Body of pancreas (tissue), 4 donors: Measurements from ENCODE around the gene TIA1.

Experiments used
- CTCF ChIP-seq, 7 experiments: fragments of 450-650 bp in 4 of 7; fragments of 200-600 bp in 3 of 7; sonication (generic) in 3 of 7; IDR thresholded peaks; one replicate each; pipeline ENCODE4 v1.5.1; 2016 to 2019; ENCODE audit warnings: antibody characterized with exemption in 7 of 7
- POLR2A ChIP-seq, 3 donors: fragments of 450-650 bp; IDR thresholded peaks; one replicate each; pipeline ENCODE4 v1.6.1; 2016; ENCODE audit warnings: antibody characterized with exemption in 3 of 3, mild to moderate bottlenecking in 2 of 3

DNA sequence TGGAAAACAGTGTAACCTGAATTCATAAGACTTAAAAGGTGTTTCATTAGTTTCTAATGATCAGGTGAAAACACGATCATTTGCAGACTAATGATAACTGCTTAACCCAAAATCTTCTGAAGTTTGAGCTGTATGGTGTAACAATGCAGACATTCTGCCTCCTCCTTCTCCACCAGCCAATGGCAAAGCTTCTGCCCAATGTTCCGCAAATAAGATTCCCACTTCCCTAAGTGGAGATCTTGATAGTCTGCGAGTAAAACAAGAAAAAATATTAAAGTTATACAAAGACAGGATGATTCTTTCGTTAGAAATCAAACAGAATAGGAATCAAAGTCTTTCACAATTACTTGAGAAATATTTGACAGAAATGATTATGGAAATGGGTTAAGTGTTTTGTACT is 65.7 kb downstream of the TIA1 start:
- TF ChIP-seq CTCF (IDR thresholded peaks at IDR 0.05) (no peak), POLR2A (IDR thresholded peaks at IDR 0.05) (no peak)
